HTR-8/SVneo (cell line): ENCODE measurements around the gene GNAQ.

Experiments
- DNase-seq: peaks from one replicate; pipeline ENCODE4 v3.0.0; 2011; ENCODE audit warnings: low spot score, mixed read lengths; ENCODE audit not compliant: insufficient read length
- FAIRE-seq: peaks from 2 replicates; lab custom pipeline; 2011; peaks lifted over from hg19 to GRCh38; lab: Jason Lieb, UNC

GNAQ gene

GRCh38 chr9:77951369-77951768 lies 80.2 kb downstream of the GNAQ start:
- no peak for DNase-seq
- FAIRE-seq, result no peak

GRCh38 chr9:77949751-77950436 lies 81.7 kb downstream of the GNAQ start:
- DNase-seq, result no peak
- no peak for FAIRE-seq

- no peak for FAIRE-seq
- DNase-seq, result no peak
Measured at GRCh38 chr9:77947651-77948050, 84.0 kb downstream of the GNAQ start.

- FAIRE-seq, result no peak
- no peak for DNase-seq
Measured at GRCh38 chr9:77946969-77947620, 84.5 kb downstream of the GNAQ start.

GRCh38 chr9:77946296-77946695 lies 85.3 kb downstream of the GNAQ start:
- no peak for FAIRE-seq

GRCh38 chr9:77945798-77946197 lies 85.8 kb downstream of the GNAQ start:
- no peak for FAIRE-seq
- no peak for DNase-seq

More at GRCh38 chr9:77946296-77946695, 85.3 kb downstream of the GNAQ start:
- DNase-seq, result no peak

GRCh38 chr9:77944556-77945243 lies 86.9 kb downstream of the GNAQ start:
- FAIRE-seq, result no peak
- no peak for DNase-seq

GRCh38 chr9:77943057-77943456 lies 88.6 kb downstream of the GNAQ start:
- FAIRE-seq, result no peak
- DNase-seq, result no peak

GRCh38 chr9:77939149-77939668 lies 92.4 kb downstream of the GNAQ start:
- FAIRE-seq, result no peak

GRCh38 chr9:77938163-77938562 lies 93.4 kb downstream of the GNAQ start:
- FAIRE-seq (no peak), DNase-seq (no peak)

More at GRCh38 chr9:77939149-77939668, 92.4 kb downstream of the GNAQ start:
- DNase-seq, result no peak

- no peak for FAIRE-seq
Measured at GRCh38 chr9:77935974-77936373, 95.6 kb downstream of the GNAQ start.

GRCh38 chr9:77935211-77935610 lies 96.4 kb downstream of the GNAQ start:
- DNase-seq (no peak), FAIRE-seq (no peak)

More at GRCh38 chr9:77935974-77936373, 95.6 kb downstream of the GNAQ start:
- DNase-seq, result no peak

- FAIRE-seq (no peak), DNase-seq (no peak)
Measured at GRCh38 chr9:77933976-77934375, 97.6 kb downstream of the GNAQ start.

- no peak for FAIRE-seq
- DNase-seq, result no peak
Measured at GRCh38 chr9:77933019-77933418, 98.6 kb downstream of the GNAQ start.

- no peak for DNase-seq
- no peak for FAIRE-seq
Measured at GRCh38 chr9:77929942-77930341, 101.7 kb downstream of the GNAQ start.

- FAIRE-seq (no peak), DNase-seq (peak; percentile 22)
Measured at GRCh38 chr9:77927265-77927664, 104.3 kb downstream of the GNAQ start.

GRCh38 chr9:77926371-77926878 lies 105.2 kb downstream of the GNAQ start:
- no peak for FAIRE-seq
- DNase-seq, result peak; percentile 61

GRCh38 chr9:77922591-77922990 lies 109.0 kb downstream of the GNAQ start:
- FAIRE-seq, result no peak
- DNase-seq, result no peak

- DNase-seq (no peak), FAIRE-seq (no peak)
Measured at GRCh38 chr9:77917800-77918199, 113.8 kb downstream of the GNAQ start.

GRCh38 chr9:77916820-77917219 lies 114.8 kb downstream of the GNAQ start:
- FAIRE-seq (no peak), DNase-seq (no peak)

GRCh38 chr9:77916410-77916819 lies 115.2 kb downstream of the GNAQ start:
- FAIRE-seq (no peak), DNase-seq (no peak)
